Measurements from ENCODE around the gene VWA2. TPM values are rescaled to one million over a fixed set of nuclear protein-coding genes. Genes with fewer than 3 reads are reported as not detected.

The VWA2 gene
- polyA plus RNA-seq, 1 donor (not counting 4 experiments of a cell fraction or from before 2014, with no cell fraction given): 0.41 TPM

GRCh38 chr10:114284346-114285071, 45.5 kb downstream of the VWA2 start:
- Histone ChIP-seq H3K79me2 (ENCODE audit: control insufficient read depth, insufficient read depth, low read length) (no peaks in the 10 kb centered on the region), H2AFZ (ENCODE audit: control insufficient read depth, low read length) (no peak overlapping the region), H3K27ac (ENCODE audit: control insufficient read depth, insufficient read depth, low read length) (no peak overlapping the region), H4K20me1 (ENCODE audit: control insufficient read depth, extremely low read depth, insufficient read depth, low read length) (no peaks in the 10 kb centered on the region), H3K27me3 (ENCODE audit: control insufficient read depth, extremely low read depth, insufficient read depth, low read length) (no peaks in the 10 kb centered on the region), H3K9ac (ENCODE audit: control insufficient read depth, extremely low read depth, insufficient read depth, low read length) (no peak overlapping the region), H3K4me3 (ENCODE audit: control insufficient read depth in 2 of 3, extremely low read depth in 1 of 3, insufficient read depth in 2 of 3, low read depth in 1 of 3, low read length in 3 of 3) (no peak overlapping the region), H3K9me1 (ENCODE audit: control insufficient read depth, extremely low read depth, insufficient read depth, low read length) (no peaks in the 10 kb centered on the region), H3K36me3 (ENCODE audit: control insufficient read depth in 2 of 2, extremely low read depth in 1 of 2, insufficient read depth in 2 of 2, low read length in 2 of 2) (no peaks in the 10 kb centered on the region), H3K4me1 (ENCODE audit: control insufficient read depth, extremely low read depth, insufficient read depth, low read length) (peaks cover 9% of the 10 kb centered on the region), H3K4me2 (ENCODE audit: control insufficient read depth, extremely low read depth, insufficient read depth, low read depth, low read length) (no peak overlapping the region), H3K9me3 (ENCODE audit: control insufficient read depth, low read depth, low read length) (no peaks in the 10 kb centered on the region)
- TF ChIP-seq, protein P1, sequence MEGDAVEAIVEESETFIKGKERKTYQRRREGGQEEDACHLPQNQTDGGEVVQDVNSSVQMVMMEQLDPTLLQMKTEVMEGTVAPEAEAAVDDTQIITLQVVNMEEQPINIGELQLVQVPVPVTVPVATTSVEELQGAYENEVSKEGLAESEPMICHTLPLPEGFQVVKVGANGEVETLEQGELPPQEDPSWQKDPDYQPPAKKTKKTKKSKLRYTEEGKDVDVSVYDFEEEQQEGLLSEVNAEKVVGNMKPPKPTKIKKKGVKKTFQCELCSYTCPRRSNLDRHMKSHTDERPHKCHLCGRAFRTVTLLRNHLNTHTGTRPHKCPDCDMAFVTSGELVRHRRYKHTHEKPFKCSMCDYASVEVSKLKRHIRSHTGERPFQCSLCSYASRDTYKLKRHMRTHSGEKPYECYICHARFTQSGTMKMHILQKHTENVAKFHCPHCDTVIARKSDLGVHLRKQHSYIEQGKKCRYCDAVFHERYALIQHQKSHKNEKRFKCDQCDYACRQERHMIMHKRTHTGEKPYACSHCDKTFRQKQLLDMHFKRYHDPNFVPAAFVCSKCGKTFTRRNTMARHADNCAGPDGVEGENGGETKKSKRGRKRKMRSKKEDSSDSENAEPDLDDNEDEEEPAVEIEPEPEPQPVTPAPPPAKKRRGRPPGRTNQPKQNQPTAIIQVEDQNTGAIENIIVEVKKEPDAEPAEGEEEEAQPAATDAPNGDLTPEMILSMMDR (optimal IDR thresholded peaks at IDR 0.05 in 1 of 3, IDR thresholded peaks at IDR 0.05 in 1 of 3, conservative IDR thresholded peaks at IDR 0.05 in 1 of 3; ENCODE audit: extremely low read depth in 1 of 3, insufficient read depth in 2 of 3, low read length in 3 of 3): no peak
- TF ChIP-seq EZH2 (IDR thresholded peaks at IDR 0.05; ENCODE audit: low read length): no peak
- DNase-seq (ENCODE audit: low read depth, low spot score) (no peak), FAIRE-seq (no peak)
- dilution Hi-C loops (cut with MboI; ENCODE audit: extremely low pct_ligation_motif_present, low sequenced_read_pairs): no loop called here

DNA sequence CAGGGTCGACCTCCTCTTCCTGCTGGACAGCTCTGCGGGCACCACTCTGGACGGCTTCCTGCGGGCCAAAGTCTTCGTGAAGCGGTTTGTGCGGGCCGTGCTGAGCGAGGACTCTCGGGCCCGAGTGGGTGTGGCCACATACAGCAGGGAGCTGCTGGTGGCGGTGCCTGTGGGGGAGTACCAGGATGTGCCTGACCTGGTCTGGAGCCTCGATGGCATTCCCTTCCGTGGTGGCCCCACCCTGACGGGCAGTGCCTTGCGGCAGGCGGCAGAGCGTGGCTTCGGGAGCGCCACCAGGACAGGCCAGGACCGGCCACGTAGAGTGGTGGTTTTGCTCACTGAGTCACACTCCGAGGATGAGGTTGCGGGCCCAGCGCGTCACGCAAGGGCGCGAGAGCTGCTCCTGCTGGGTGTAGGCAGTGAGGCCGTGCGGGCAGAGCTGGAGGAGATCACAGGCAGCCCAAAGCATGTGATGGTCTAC, 46.9 kb downstream of the VWA2 start:
- H3K4me1 ChIP-seq (ENCODE audit: control insufficient read depth, extremely low read depth, insufficient read depth, low read length): no peaks in the 10 kb centered on the region
- no peak overlapping the region for H3K4me3 ChIP-seq (ENCODE audit: control insufficient read depth in 2 of 3, extremely low read depth in 1 of 3, insufficient read depth in 2 of 3, low read depth in 1 of 3, low read length in 3 of 3)
- H3K9ac ChIP-seq (ENCODE audit: control insufficient read depth, extremely low read depth, insufficient read depth, low read length): no peak overlapping the region
- no peaks in the 10 kb centered on the region for H3K9me3 ChIP-seq (ENCODE audit: control insufficient read depth, low read depth, low read length)
- H4K20me1 ChIP-seq (ENCODE audit: control insufficient read depth, extremely low read depth, insufficient read depth, low read length): no peaks in the 10 kb centered on the region
- FAIRE-seq (no peak), DNase-seq (ENCODE audit: low read depth, low spot score) (no peak)
- no peak overlapping the region for H3K27ac ChIP-seq (ENCODE audit: control insufficient read depth, insufficient read depth, low read length)
- peaks cover 0 to 5% of the 10 kb centered on the region in 2 experiments for H3K36me3 ChIP-seq (ENCODE audit: control insufficient read depth in 2 of 2, extremely low read depth in 1 of 2, insufficient read depth in 2 of 2, low read length in 2 of 2)
- H3K9me1 ChIP-seq (ENCODE audit: control insufficient read depth, extremely low read depth, insufficient read depth, low read length): no peaks in the 10 kb centered on the region
- H3K79me2 ChIP-seq (ENCODE audit: control insufficient read depth, insufficient read depth, low read length): no peaks in the 10 kb centered on the region
- TF ChIP-seq, protein P1 (optimal IDR thresholded peaks at IDR 0.05 in 1 of 3, IDR thresholded peaks at IDR 0.05 in 1 of 3, conservative IDR thresholded peaks at IDR 0.05 in 1 of 3; ENCODE audit: extremely low read depth in 1 of 3, insufficient read depth in 2 of 3, low read length in 3 of 3): no peak
- TF ChIP-seq EZH2 (IDR thresholded peaks at IDR 0.05; ENCODE audit: low read length): no peak
- H2AFZ ChIP-seq (ENCODE audit: control insufficient read depth, low read length): no peak overlapping the region
- dilution Hi-C loops (cut with MboI; ENCODE audit: extremely low pct_ligation_motif_present, low sequenced_read_pairs): no loop called here
- no peak overlapping the region for H3K4me2 ChIP-seq (ENCODE audit: control insufficient read depth, extremely low read depth, insufficient read depth, low read depth, low read length)
- no peaks in the 10 kb centered on the region for H3K27me3 ChIP-seq (ENCODE audit: control insufficient read depth, extremely low read depth, insufficient read depth, low read length)

Data from keratinocyte (primary cell).